Measurements from ENCODE around the gene MTHFS. TPM values are rescaled to one million over a fixed set of nuclear protein-coding genes. Genes with fewer than 3 reads are reported as not detected.

The MTHFS gene
- total RNA-seq, 1 donor from 2014 or later = 20.5 TPM

DNA sequence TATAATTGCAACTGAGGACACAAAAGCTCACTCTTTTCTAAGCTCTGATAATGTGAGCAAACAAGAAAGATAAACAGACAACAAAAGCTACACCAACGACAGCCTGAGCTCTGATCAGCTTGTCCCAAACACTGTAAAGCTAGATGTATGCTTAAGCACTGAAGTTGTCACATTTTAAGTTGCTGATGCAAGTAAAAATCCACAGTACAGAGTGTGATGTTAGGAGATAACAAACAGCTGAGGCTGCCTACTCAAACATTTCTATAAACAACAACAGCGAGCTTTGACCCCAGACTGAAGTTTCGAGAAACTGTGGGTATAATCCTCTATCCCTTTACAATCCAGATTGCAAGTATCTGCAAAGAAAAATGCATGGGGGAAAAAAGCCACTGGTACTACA lies 10.7 kb downstream of the MTHFS start:
- no peak for DNase-seq
- ATAC-seq (ENCODE audit: poor library complexity) = no peak
- intact Hi-C loops (cut with DNase I) = no loop called here

DNA sequence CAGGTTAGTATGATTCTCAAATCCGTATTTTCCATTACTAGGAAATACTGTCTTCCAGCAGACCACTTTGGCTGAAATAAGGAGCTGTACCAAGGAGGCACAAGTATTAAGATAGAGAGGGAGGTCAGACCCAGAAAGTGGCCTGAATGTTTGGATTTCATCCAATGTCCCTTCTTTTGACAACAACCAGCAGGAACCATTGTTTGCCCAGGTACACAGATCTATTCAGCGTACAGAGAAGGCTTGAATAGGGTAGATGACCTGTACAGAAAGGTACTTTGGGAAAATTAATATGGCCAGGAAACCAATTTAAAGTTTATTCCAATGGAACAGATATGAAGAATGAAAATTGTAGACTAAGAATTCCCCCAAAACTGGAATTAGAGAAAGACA lies 12.6 kb downstream of the MTHFS start:
- DNase-seq (no peak), ATAC-seq (ENCODE audit: poor library complexity) (no peak)
- intact Hi-C loops (cut with DNase I) = no loop called here

DNA sequence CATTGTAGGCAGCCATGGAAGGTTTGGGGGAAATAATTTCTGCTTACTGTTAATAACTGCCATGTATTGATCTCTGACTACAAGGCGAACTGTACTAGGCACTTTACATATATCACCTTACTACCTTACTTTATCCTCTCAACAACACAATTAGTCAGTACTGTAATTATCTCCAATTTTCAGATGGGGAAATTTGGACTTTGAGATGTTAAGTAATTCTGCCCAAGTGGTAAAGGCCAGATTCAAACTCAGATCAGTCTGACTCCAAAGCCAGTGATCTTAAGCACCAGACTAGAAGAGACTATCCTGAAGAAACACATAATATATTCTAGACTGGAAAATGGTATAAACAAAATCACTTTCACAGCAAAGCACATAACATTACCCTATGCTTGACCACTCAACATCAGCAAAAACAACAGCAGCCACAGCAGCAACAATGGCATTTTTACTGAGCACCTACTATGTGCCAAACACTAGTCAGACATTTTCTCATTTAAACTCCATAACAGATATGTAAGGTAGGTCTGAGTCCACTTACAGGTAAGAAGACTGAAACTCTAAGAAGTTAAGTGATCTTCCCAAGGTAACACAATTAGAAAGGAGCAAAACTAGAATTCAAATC lies 13.1 kb downstream of the MTHFS start:
- ATAC-seq (ENCODE audit: poor library complexity) (no peak), DNase-seq (no peak)
- intact Hi-C loops (cut with DNase I) = no loop called here

DNA sequence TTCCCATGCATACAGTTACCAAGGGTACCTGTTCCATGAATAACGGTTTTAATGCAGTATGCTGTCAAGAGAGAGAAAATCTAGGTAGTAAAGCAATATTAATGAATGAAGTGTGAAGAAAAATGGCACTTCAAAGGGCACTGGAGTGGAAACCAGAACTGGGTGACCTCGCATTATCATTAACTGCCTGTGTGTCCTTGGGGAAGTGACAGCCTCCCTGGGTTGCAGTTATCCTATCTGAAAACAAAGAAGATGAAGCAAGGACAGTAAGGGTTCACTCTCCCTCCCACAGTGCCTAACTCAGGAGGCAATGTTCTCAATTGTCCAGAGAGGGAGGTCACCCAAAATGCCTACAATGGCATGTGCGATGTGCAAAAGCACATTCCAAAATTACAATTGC lies 15.1 kb downstream of the MTHFS start:
- ATAC-seq (ENCODE audit: poor library complexity) = no peak

DNA sequence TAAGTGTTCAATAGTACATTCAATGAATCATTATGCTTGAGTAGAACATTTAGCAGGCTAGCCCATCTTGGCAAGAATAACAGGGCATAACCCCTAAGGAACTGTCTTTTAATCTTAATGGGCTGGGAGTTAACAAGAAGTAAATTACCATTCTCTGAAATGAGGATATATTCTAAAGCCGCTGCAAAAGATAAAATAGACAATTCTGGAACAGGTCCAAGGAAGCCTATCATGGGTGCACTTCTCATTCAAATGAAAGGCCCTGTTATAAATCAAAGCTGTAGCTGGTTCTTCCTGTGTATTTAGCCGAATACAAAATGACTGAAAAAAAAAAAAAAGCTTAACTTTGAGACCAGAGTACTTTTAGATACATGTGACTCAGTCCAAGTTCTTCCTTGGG lies 15.6 kb downstream of the MTHFS start:
- DNase-seq = no peak
- intact Hi-C loops (cut with DNase I) = no loop called here
- ATAC-seq (ENCODE audit: poor library complexity) = no peak

More for the DNA sequence above, 15.1 kb downstream of the MTHFS start:
- intact Hi-C loops (cut with DNase I) = no loop called here
- DNase-seq = no peak

DNA sequence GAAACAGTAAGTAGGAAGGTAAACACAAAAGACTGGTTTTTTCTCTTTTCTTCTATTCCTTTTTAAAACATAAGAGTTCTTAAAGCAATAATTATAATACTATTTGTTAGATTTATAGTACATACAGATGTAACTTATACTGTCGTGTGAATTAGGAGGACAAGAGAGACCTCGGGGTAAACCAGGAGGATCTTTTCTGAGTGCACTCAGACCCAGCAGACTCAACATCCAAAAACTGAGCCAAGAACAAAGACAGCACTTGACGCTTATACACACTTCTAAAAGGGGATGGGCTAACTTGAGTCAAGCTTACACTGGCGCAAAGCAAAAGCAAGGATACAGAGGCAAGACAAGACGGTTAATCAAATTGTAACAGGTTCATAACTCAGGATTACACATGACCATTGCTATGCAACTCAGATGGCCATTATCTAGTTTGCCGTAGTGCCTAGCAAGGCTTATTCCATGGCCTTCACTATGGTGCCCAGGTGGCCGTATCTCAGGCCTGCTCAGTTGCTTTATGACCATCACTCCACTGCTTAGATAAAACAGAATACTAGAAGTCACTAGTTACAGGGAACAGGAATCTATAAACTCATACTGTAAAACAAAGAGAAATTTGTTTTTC lies 18.6 kb downstream of the MTHFS start:
- no peak for ATAC-seq (ENCODE audit: poor library complexity)
- no peak for DNase-seq
- intact Hi-C loops (cut with DNase I) = no loop called here

DNA sequence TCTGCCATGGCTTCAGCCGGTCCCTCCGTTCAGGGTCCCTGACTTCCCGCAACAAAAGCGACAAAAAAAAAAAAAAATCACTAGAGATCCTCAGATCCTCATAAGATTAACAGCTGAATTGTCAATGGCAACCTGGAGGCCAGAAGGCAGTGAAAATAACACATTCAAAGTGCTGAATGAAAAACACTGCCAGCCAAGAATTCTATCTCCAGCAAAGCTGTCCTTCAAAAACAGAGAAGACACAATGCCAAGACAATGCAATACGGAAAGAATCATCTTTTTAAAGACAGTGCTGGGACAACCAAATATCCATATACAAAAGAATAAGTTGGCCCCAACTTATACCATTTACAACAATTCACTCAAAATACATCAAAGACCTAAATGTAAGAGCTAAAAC lies 21.6 kb downstream of the MTHFS start:
- intact Hi-C loops (cut with DNase I) = no loop called here
- DNase-seq = no peak
- no peak for ATAC-seq (ENCODE audit: poor library complexity)

DNA sequence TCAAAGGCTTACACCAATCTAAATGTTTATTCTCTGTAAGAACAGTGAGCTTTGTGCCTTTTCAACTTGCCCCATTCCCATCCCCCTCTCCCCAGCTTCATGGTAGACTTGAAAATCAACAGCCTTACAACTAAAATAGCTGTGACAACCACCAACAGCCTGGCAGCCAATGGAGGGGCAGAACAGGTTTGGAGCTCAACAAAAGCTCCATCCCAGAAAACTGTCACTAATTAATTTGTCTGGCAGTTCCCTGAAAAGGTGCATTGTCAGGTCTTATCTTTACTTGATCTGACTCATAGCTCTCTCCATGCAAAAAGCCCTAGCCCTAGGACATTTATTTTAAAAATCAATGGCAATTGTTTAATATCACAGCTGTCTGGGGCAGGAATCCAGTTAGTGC lies 22.6 kb downstream of the MTHFS start:
- DNase-seq = no peak
- ATAC-seq (ENCODE audit: poor library complexity) = no peak
- intact Hi-C loops (cut with DNase I) = no loop called here

DNA sequence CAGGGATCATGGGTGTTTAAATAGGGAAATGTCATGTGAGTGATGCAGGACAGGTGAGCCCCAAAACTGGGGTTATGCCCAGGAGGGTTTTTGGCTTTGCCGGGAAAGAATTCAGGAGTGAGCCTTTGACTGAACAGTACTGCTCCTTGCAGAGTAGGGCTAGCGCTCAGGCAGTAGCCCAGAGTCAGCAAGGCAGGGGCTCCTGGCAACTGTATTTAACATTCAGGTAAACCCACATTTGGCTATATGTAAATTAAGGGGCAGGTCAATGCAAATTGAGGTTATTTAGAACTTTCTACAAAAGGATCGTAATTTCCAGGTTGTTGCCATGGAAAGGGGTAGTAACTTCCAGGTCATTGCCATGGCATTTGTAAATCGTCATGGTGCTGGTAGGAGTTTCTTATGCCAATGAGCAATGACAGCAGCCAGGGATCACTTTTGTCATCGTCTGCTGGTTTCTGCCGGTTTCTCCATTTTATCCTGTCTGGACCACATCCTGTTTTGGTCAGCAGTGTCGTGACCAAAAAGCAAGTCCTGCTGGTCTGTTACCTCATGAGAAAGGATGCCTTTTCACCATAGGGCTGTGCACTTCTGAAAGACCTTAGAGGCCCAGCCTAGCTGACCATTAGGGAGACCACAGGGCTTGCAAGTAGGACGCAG lies 24.3 kb downstream of the MTHFS start:
- DNase-seq (no peak), ATAC-seq (ENCODE audit: poor library complexity) (no peak)
- intact Hi-C loops (cut with DNase I) = no loop called here

DNA sequence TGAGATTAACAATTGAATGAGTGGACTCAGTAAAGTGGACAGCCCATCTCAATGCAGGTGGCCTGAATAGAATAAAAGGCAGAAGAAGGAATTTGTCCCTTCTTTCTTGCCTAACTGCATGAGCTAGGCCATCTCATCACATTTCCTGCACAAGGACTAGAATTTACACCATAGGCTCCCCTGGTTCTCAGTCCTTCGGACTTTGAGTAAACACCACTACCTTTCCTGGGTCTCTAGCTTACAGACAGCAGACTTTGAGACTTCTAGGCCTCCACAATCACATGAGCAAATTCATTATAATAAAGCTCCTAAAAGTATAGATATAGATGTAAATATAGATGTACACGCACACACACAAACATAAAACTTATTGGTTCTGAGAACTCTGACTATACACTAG lies 28.3 kb downstream of the MTHFS start:
- intact Hi-C loops (cut with DNase I) = no loop called here
- DNase-seq = no peak
- ATAC-seq (ENCODE audit: poor library complexity) = no peak

DNA sequence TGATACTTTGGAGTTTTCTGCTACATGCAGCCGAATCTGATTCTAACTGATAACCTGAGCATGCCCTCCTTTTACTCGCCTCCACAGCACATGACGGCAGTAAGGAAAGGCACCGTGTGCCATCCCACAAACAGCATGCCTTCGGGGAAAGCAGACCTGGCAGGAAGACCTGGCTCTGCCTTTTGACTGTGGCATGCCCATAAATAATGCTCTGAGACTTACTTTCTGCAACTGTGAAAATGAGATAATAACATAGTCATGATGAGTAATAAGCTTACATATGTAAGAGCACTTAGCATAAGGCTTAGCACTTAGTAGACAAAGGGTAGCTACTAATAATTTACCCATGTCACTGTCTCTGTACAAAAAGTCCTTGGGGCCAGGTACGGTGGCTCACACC lies 32.9 kb downstream of the MTHFS start:
- ATAC-seq (ENCODE audit: poor library complexity) (no peak), DNase-seq (no peak)
- intact Hi-C loops (cut with DNase I) = no loop called here

DNA sequence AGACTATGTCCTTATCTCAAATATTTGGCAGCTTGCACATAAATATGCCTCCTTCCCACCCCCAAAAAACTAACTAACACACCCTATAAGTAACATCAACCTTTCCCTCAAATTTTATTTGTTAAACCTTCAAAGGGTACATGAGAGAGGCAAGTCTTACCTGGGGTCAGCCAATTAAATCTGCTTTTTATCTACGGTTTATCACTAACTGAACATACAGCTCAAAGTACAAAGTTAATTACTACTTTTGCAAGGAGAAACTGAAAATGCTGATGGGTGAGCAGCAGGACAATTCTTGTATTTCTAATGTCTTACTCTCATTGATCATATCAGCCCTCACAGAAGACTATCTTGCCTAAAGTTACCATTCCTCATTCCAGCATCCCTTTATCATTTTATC lies 34.6 kb downstream of the MTHFS start:
- intact Hi-C loops (cut with DNase I) = no loop called here
- ATAC-seq (ENCODE audit: poor library complexity) (no peak), DNase-seq (no peak)

DNA sequence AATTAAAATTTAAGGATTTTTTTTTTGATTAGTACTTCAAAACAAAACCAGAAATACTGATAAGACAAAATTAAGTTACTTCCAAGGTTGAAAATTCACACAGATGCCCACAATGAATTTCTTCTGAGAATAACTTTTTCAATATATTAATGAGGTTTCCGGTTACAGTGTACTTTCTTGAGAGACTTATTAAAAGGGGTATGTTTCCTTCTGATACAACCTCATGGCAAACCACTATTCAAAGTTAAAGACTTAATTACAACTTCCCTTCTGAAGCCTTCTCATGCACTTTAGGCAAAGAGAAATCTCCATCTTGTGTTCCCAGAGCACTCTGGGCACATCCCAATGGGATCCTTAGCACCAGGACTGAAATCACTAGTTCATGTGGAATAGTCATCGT lies 36.2 kb downstream of the MTHFS start:
- DNase-seq (no peak), ATAC-seq (ENCODE audit: poor library complexity) (no peak)
- intact Hi-C loops (cut with DNase I) = no loop called here

DNA sequence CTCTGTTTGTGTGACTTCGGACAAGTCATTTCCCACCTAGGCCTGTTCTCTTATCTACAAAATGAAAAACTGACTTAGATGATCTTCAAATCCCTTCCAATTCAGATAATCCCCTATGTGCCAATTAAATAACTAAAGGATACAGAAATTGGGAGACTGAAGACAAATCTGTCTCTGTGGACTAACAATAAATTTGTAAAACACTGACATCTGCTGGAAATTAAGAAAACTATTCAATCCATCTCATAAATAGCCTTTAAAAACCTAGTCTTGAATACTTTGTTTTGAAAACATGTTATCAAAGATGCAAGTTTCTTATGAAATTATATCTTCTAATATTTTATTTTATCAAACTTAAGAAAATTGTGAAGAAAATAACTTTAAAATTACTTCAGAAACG lies 38.3 kb downstream of the MTHFS start:
- no peak for ATAC-seq (ENCODE audit: poor library complexity)
- intact Hi-C loops (cut with DNase I) = no loop called here
- DNase-seq = no peak

DNA sequence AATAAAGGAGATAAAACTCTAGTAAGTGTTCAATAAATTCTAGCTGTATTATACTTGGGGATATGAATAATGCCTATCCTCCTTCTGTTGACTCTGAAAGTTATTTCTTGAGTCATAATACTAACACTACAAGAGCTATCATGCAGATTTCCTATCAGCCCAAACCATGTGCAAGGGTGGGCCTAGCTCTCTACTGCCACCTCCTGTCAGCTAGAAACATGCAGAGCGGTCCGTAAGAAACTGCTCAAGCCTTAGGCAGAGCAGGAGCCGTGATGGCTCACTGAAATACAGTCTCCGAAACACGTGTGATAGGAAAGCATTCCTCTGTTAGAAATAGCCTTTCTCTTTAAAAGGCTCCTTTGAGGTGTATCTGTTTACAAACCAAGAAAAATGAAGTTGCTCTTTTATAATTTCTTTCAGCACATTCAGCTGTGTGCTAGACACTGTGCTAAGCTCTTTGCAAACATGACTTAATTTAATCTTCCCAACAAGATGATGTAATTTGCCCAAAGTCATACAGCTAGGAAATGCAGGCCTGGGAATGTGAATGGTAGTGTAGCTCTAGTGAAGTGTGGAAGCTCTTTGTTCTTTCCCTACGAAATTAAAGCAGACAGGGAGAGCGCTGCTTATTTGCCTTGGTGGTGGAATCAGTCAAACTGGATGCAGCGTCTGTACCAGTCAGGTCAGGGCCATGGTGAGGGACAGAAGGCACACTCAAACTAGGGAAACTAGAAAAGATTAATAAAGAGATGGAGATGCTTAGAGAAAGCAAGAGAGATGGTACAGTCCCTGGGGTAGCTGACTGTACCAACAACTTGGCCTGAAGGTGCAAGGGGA lies 43.1 kb downstream of the MTHFS start:
- DNase-seq = no peak
- intact Hi-C loops (cut with DNase I) = no loop called here

DNA sequence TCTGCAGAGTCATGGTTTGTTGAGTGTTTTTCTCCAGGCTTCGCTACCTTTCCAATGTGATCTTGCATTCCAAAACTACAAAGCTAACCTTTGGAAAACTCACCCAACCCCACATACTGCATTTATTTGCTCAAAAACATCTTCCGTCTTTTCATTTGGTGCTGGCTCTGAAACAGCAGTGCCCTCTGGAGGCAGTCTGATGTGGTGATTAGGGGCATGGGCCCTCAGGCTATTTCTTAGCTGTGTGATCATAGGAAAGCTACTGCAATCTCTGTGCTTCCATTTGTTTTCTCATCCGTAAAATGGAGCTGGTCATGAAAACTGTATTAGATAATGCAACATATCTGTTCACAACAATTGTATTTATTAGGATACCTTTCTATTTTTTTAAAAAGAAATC lies 47.0 kb downstream of the MTHFS start:
- ATAC-seq (ENCODE audit: poor library complexity) (no peak), DNase-seq (no peak)
- intact Hi-C loops (cut with DNase I) = loop anchor here (2.0 kb wide), 1 partner anchor 467 kb away; no protein-coding TSS in a partner anchor

More for the DNA sequence above, 43.1 kb downstream of the MTHFS start:
- peak; percentile 90 for ATAC-seq (ENCODE audit: poor library complexity)

DNA sequence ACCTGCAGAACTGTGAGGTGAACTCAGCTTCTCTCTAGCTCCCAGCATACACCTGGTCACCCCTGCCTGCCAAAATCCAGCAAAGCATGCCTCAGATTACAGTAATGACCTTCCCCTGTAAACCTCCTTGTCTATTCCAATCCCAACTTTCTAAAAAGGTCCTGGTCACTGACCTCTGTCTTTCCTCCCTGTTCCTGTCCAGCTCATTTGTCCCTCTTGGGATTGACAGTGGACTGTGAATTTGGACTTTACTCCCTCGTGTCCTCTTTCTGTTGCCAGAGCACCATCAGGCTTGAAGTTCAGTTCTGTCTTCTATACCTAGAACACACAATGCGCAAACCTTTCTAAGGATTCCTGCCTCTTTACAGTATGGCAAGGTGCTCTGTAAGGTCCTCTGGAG lies 50.3 kb downstream of the MTHFS start:
- intact Hi-C loops (cut with DNase I) = no loop called here
- no peak for DNase-seq
- no peak for ATAC-seq (ENCODE audit: poor library complexity)

DNA sequence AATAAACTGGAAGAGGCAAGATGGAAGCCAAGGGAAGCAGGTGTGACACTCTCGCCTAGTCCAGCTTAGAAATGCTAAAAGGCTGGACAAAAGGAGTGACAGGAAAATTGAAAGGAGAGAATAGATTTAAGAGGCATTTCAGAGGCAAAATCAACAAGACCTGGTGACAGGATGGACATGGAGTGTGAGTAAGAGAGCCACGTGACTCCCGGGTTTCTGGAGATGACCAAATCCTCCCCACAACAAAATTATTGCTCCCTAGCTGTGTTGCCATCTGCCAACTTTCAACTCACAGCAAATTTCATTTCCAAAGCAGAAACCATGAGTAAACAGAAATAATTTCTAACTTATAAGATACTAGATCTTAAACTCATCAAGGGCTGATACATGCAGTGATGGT lies 52.6 kb downstream of the MTHFS start:
- intact Hi-C loops (cut with DNase I) = no loop called here
- ATAC-seq (ENCODE audit: poor library complexity) = no peak

DNA sequence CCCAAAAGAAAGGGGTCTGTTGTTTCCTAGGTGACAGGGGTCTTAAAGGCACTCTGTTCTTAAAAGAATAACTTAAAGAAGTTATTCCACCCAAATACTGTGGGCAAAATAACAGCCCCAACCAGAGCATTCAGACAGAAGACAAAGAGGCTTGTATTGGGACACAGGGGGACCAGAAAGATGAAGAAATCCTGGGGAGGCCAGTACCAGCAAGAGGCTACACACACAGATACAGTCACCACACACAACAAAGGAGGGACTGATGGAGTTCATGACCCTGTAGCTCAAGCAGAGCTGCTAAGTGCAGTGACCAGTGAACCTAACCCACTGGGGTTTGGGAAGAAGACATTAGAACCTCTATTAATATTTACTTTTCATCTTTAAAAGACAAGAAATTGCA lies 59.0 kb downstream of the MTHFS start:
- ATAC-seq (ENCODE audit: poor library complexity) (no peak), DNase-seq (no peak)
- intact Hi-C loops (cut with DNase I) = no loop called here

More for the DNA sequence above, 52.6 kb downstream of the MTHFS start:
- DNase-seq = no peak

DNA sequence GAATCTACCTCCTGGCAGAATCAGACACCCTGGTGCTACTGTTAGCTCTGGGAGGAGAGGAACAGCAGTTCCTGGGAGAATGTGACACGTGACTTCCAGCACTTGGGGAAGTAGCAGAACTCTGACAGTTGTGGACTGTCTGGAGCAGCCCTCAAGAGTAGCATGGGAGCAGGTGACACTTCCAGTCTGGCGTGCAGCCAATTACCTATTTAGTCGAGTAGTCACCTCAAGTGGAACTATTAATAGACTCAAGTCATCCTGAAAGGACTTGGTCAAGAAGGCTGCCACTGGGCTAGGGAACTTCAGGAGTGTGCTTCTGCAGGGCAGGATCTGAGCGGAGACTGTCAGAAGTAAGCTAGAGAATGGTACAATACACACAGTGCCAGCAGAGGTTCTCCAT lies 62.3 kb downstream of the MTHFS start:
- ATAC-seq (ENCODE audit: poor library complexity) (peak; percentile 38), DNase-seq (no peak)
- intact Hi-C loops (cut with DNase I) = no loop called here

All from Right ventricle myocardium superior (tissue), 1 donor.